GM23248 (cell line): Measurements from ENCODE around the gene WNT16. TPM values are rescaled to one million over a fixed set of nuclear protein-coding genes. Genes with fewer than 3 reads are reported as not detected.

Source experiments
- DNase-seq: peaks from one replicate; pipeline ENCODE4 v3.0.0-alpha.2; 2015
- H2AFZ ChIP-seq: fragments of 200-600 bp; sonication (generic); 2 replicates; pipeline ENCODE4 v1.6.1; 2016; ENCODE audit warnings: antibody characterized with exemption
- H3F3A ChIP-seq: fragments of 200-600 bp; sonication (generic); 2 replicates; pipeline ENCODE4 v1.6.1; 2016; ENCODE audit warnings: mild to moderate bottlenecking, antibody characterized with exemption, mixed run types; ENCODE audit not compliant: insufficient read depth
- H3K27ac ChIP-seq: fragments of 200-600 bp; sonication (generic); 2 replicates; pipeline ENCODE4 v1.5.1; 2016; ENCODE audit warnings: mild to moderate bottlenecking
- H3K27me3 ChIP-seq: fragments of 200-600 bp; sonication (generic); replicated peaks from 2 replicates; pipeline ENCODE4 v1.6.1; 2016; ENCODE audit warnings: mild to moderate bottlenecking; ENCODE audit not compliant: insufficient read depth
- H3K36me3 ChIP-seq: fragments of 200-600 bp; sonication (generic); 2 replicates; pipeline ENCODE4 v1.6.1; 2016; ENCODE audit warnings: low read depth, mild to moderate bottlenecking
- H3K4me1 ChIP-seq: fragments of 200-600 bp; sonication (generic); 2 replicates; pipeline ENCODE4 v1.6.1; 2016; ENCODE audit warnings: mild to moderate bottlenecking; ENCODE audit not compliant: insufficient read depth
- H3K4me2 ChIP-seq: fragments of 200-600 bp; sonication (generic); one replicate; pipeline ENCODE4 v1.6.1; 2016; ENCODE audit warnings: mild to moderate bottlenecking; ENCODE audit not compliant: unreplicated experiment
- H3K4me3 ChIP-seq: fragments of 200-600 bp; sonication (generic); 2 replicates; pipeline ENCODE4 v1.5.1; 2016; ENCODE audit warnings: mild to moderate bottlenecking
- H3K79me2 ChIP-seq: fragments of 200-600 bp; sonication (generic); 2 replicates; pipeline ENCODE4 v1.6.1; 2016; ENCODE audit warnings: mild to moderate bottlenecking; ENCODE audit not compliant: insufficient read depth
- H3K9ac ChIP-seq: fragments of 200-600 bp; sonication (generic); 2 replicates; pipeline ENCODE4 v1.6.1; 2016; ENCODE audit warnings: mild to moderate bottlenecking
- H3K9me2 ChIP-seq: fragments of 200-600 bp; sonication (generic); 2 replicates; pipeline ENCODE4 v1.6.1; 2016; ENCODE audit warnings: mixed run types, mild to moderate bottlenecking, moderate library complexity; ENCODE audit not compliant: insufficient read depth
- H3K9me3 ChIP-seq: fragments of 200-600 bp; sonication (generic); one replicate; pipeline ENCODE4 v1.6.1; 2017; ENCODE audit warnings: low read depth
- H4K20me1 ChIP-seq: fragments of 200-600 bp; sonication (generic); 2 replicates; pipeline ENCODE4 v1.6.0; 2016; ENCODE audit not compliant: insufficient read depth
- EZH2 ChIP-seq: fragments of 200-600 bp; sonication (generic); IDR thresholded peaks from 2 replicates; pipeline ENCODE4 v1.6.1; 2018; ENCODE audit warnings: antibody characterized with exemption, mild to moderate bottlenecking; ENCODE audit not compliant: insufficient read depth, poor library complexity, severe bottlenecking
- EZH2phosphoT487 ChIP-seq: fragments of 200-600 bp; sonication (generic); IDR thresholded peaks from 2 replicates; pipeline ENCODE4 v1.6.1; 2018; ENCODE audit warnings: antibody characterized with exemption, moderate library complexity, mild to moderate bottlenecking, low read depth; ENCODE audit not compliant: insufficient read depth
- WGBS, 2 experiments: methylation state at CpG; one replicate each; pipeline ENCODE4 v1.1.6; 2015 to 2017; ENCODE audit warnings: low lambda C conversion rate in 2 of 2, low coverage in 1 of 2; ENCODE audit errors: missing lambda C conversion rate in 2 of 2; 5-methylcytosine and 5-hydroxymethylcytosine counted together
- in situ Hi-C: fragments of 300-500 bp; cut with MboI; formaldehyde crosslinking; loops from 2 replicates; pipeline ENCODE4 v1.15.0; 2020
- polyA plus RNA-seq: library from polyadenylated mRNA; unstranded; fragments of >200 nt; fragmentation: Nextera tagmentation; extraction: Ambion mirVana; gene quantifications from 2 replicates; pipeline ENCODE4 v1.2.1, GENCODE V29; 2016
- total RNA-seq: library from RNA; depleted of rRNA; stranded (reverse); fragments of >200 nt; shearing (Covaris generic); gene quantifications from 2 replicates; pipeline ENCODE4 v1.2.3, GENCODE V29; 2014

The WNT16 gene
- total and polyA plus RNA-seq, 2 experiments from 2014 or later, result 0.22 to 0.23 TPM

DNA sequence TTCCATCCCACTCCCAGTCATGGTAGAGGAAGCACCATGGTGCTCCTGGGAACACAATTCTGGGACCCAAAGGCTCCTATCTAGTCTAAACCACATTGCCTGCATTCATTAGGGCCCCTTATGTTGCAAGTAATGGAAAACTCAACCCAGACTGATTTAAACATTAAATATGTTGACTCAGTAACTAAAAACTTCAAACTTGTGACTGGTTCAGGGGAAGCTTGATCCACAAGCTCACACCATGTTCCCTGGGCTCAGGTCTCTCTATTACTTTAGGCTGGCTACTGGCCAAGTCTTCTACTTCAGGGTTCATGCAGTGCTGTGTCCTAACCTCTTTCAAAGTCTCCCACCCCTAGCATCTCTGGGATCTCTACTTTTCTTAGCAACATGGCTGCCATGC, 13.1 kb downstream of the WNT16 start:
- Histone ChIP-seq H3K4me3 (no peak overlapping the region), H3K9me2 (no peaks in the 10 kb centered on the region), H3K9ac (no peak overlapping the region), H3K27ac (no peak overlapping the region), H4K20me1 (no peaks in the 10 kb centered on the region), H2AFZ (no peak overlapping the region), H3F3A (peaks cover 24% of the 10 kb centered on the region), H3K9me3 (no peaks in the 10 kb centered on the region), H3K4me1 (peaks cover 19% of the 10 kb centered on the region), H3K27me3 (no peaks in the 10 kb centered on the region), H3K4me2 (no peak overlapping the region), H3K79me2 (no peaks in the 10 kb centered on the region), H3K36me3 (no peaks in the 10 kb centered on the region)
- no peak for TF ChIP-seq EZH2phosphoT487
- no peak for TF ChIP-seq EZH2
- peak; percentile 7 for DNase-seq
- in situ Hi-C loops, result loop anchor here (25.0 kb wide), 1 partner anchor 355 kb away; the partner anchor contains the start of gene CPED1

DNA sequence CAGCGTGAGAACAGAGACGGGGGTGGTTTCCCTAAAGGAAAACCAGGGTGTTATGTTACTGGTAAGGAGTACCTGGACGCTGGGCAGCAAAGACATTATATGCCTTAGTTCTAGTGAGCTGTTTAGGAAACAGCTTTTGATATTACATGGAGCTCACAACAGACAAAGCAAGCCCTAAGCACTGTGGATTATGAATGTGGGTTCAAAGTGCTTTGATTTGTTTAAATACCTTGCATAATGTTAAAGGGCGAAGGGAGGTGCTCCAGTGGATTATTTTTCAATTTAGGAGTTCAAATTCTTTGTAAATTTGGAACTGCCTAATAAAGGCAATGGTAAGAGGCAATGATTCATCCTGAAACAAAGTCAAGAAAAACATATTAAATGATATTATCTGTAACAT, 13.8 kb downstream of the WNT16 start:
- peak overlapping the region; percentile 0 for H3K4me2 ChIP-seq
- peaks cover 19% of the 10 kb centered on the region for H3K4me1 ChIP-seq
- H3K9me2 ChIP-seq, result no peaks in the 10 kb centered on the region
- WGBS, 2 experiments, result 87 to 90% methylated on average over 4 of the region's 4 CpGs
- H3K36me3 ChIP-seq, result no peaks in the 10 kb centered on the region
- no peak overlapping the region for H2AFZ ChIP-seq
- no peaks in the 10 kb centered on the region for H4K20me1 ChIP-seq
- H3K79me2 ChIP-seq, result no peaks in the 10 kb centered on the region
- TF ChIP-seq EZH2phosphoT487 (no peak), EZH2 (no peak)
- peaks cover 21% of the 10 kb centered on the region for H3F3A ChIP-seq
- DNase-seq, result no peak
- in situ Hi-C loops, result loop anchor here (25.0 kb wide), 1 partner anchor 355 kb away; the partner anchor contains the start of gene CPED1
- no peak overlapping the region for H3K9ac ChIP-seq
- no peak overlapping the region for H3K27ac ChIP-seq
- no peaks in the 10 kb centered on the region for H3K9me3 ChIP-seq
- H3K27me3 ChIP-seq, result no peaks in the 10 kb centered on the region
- H3K4me3 ChIP-seq, result no peak overlapping the region

DNA sequence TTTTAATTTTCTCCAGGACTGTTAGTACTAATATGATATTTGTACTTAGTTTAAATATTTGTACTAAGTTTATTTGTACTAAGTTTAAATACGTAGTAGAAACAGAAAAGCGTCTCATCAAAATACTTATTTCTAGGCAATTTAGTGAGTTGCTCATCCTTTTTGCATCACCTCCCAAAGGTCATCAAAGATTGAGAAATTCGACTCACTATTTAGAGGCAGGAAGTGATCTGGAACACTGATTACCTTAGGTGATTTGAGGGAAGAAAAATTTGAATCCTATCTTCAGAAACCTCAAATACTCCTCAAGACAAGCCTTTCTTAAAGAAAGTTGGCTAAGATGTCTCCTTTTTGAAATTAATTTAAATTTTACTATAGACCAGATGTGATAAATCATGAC, 14.5 kb downstream of the WNT16 start:
- H3K9me3 ChIP-seq, result no peaks in the 10 kb centered on the region
- no peak overlapping the region for H2AFZ ChIP-seq
- H3K27ac ChIP-seq, result no peak overlapping the region
- peaks cover 2% of the 10 kb centered on the region; the same call in 1 of the 2 replicates for H3K36me3 ChIP-seq
- TF ChIP-seq EZH2phosphoT487 (no peak), EZH2 (no peak)
- no peak overlapping the region for H3K4me3 ChIP-seq
- H3F3A ChIP-seq, result peaks cover 21% of the 10 kb centered on the region
- no peaks in the 10 kb centered on the region for H3K27me3 ChIP-seq
- in situ Hi-C loops, result loop anchor here (25.0 kb wide), 1 partner anchor 356 kb away; the partner anchor contains the start of gene CPED1
- no peaks in the 10 kb centered on the region for H3K9me2 ChIP-seq
- peaks cover 19% of the 10 kb centered on the region for H3K4me1 ChIP-seq
- no peaks in the 10 kb centered on the region for H3K79me2 ChIP-seq
- H3K4me2 ChIP-seq, result peak overlapping the region; percentile 0
- 61 to 76% methylated on average over 3 of the region's 3 CpGs for WGBS, 2 experiments
- H3K9ac ChIP-seq, result no peak overlapping the region
- H4K20me1 ChIP-seq, result no peaks in the 10 kb centered on the region
- DNase-seq, result peak; percentile 22

DNA sequence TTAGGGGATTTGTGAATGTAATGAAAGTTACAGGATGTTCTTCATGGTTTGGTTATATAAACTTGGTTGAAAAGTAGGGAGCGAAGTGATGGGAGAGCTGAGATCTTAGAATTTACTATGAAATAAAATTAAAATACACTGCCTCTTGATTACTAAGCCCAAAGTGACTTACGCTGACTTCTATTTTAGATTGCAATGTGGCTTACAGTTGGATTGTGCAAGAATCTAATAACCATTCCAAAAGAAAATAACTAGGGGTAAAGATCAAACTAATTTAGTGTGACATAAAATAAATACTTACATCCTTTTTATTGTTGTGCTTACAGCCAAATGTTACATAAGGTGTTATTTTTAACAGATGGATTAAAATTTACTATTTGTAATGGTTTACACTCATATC, 15.3 kb downstream of the WNT16 start:
- DNase-seq, result peak; percentile 25
- H3F3A ChIP-seq, result peaks cover 21% of the 10 kb centered on the region
- H4K20me1 ChIP-seq, result no peaks in the 10 kb centered on the region
- no peaks in the 10 kb centered on the region for H3K9me2 ChIP-seq
- no peak overlapping the region for H3K4me3 ChIP-seq
- WGBS, 2 experiments, result 52 to 65% methylated on average over 2 of the region's 2 CpGs
- peaks cover 6% of the 10 kb centered on the region; the same call in 1 of the 2 replicates for H3K36me3 ChIP-seq
- no peaks in the 10 kb centered on the region for H3K27me3 ChIP-seq
- H3K9ac ChIP-seq, result no peak overlapping the region
- no peaks in the 10 kb centered on the region for H3K9me3 ChIP-seq
- H3K79me2 ChIP-seq, result no peaks in the 10 kb centered on the region
- no peak overlapping the region for H3K4me2 ChIP-seq
- no peak for TF ChIP-seq EZH2phosphoT487
- no peak for TF ChIP-seq EZH2
- in situ Hi-C loops, result loop anchor here (25.0 kb wide), 1 partner anchor 357 kb away; the partner anchor contains the start of gene CPED1
- no peak overlapping the region for H2AFZ ChIP-seq
- H3K4me1 ChIP-seq, result peaks cover 19% of the 10 kb centered on the region
- no peak overlapping the region for H3K27ac ChIP-seq

DNA sequence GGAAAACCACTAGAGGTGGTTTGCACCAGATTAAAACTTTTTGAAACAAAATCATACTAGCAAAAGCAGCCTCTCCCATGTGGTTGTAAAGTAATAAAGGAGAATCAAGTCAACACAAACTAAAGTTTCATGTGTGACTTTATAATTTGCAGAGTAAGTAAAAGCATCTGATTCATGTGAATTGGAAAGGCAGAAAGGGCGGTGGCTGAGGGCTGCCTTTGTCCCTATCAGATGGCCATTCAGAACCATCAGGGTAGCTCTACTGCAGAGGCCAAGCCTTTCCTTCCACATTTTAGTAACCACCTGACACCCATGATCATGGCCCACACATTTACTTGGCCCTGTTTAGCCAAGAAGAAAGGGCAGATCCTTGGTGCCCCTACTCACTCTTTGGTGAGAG, 15.7 kb downstream of the WNT16 start:
- H3K4me1 ChIP-seq, result peaks cover 19% of the 10 kb centered on the region
- DNase-seq, result no peak
- peaks cover 21% of the 10 kb centered on the region for H3F3A ChIP-seq
- no peak overlapping the region for H2AFZ ChIP-seq
- TF ChIP-seq EZH2, result no peak
- TF ChIP-seq EZH2phosphoT487, result no peak
- H3K4me2 ChIP-seq, result no peak overlapping the region
- no peaks in the 10 kb centered on the region for H3K9me2 ChIP-seq
- H3K27me3 ChIP-seq, result no peaks in the 10 kb centered on the region
- H4K20me1 ChIP-seq, result no peaks in the 10 kb centered on the region
- H3K79me2 ChIP-seq, result no peaks in the 10 kb centered on the region
- H3K9me3 ChIP-seq, result no peaks in the 10 kb centered on the region
- H3K36me3 ChIP-seq, result peaks cover 6% of the 10 kb centered on the region; the same call in 1 of the 2 replicates
- in situ Hi-C loops, result loop anchor here (25.0 kb wide), 1 partner anchor 357 kb away; the partner anchor contains the start of gene CPED1
- H3K27ac ChIP-seq, result no peak overlapping the region
- no peak overlapping the region for H3K9ac ChIP-seq
- H3K4me3 ChIP-seq, result no peak overlapping the region
- WGBS, 2 experiments, result 93 to 94% methylated on average over 1 of the region's 1 CpG
